ENCODE data around the gene PPP2R5C. TPM values are rescaled to one million over a fixed set of nuclear protein-coding genes. Genes with fewer than 3 reads are reported as not detected.

The PPP2R5C gene
- total RNA-seq, 1 experiment from 2014 or later, result 96.1 TPM

DNA sequence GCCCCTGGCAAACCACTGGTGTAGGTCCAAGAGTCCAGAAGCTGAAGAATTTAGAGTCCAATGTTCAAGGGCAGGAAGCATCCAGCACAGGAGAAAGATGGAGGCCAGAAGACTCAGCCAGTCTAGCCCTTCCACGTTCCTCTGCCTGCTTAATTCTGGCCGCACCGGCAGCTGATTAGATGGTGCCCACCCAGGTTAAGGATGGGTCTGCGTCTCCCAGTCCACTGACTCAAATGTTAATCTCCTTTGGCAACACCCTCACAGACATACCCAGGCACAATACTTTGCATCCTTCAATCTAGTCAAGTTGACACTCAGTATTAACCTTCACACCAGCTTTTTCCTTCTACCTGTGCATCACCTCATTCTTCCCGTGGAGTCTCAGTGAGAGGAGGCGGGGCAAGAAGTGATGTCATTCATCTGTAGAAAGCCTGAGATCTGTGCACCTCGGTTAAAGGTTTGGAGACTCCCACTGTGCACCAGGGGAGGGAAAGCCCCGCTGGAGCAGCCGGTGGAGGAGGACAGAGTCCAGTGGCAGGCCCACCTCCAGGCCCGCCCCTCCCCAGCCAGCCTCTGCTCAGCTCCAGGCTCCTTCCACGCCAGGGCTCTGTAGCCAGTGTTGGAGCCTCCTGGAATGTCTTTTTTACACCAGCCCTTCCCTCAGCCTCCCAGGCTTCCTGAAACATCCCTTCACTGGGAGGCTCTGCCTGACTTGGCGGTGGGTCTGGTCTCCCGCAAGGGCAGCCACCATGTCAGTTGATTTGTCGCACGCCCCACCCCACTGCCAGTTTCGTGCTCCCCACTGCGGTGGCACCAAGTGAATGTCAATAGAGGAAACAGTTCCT is 122.8 kb downstream of the PPP2R5C start:
- intact Hi-C loops (cut with micrococcal nuclease), result no loop called here
- Histone ChIP-seq H3K9me2 (replicated peaks; ENCODE audit: low read length) (no peaks in the 10 kb centered on the region), H3K36me3 (ENCODE audit: low read depth, low read length) (peaks cover 2% of the 10 kb centered on the region; the same call in 1 of the 2 replicates), H3K9ac (ENCODE audit: low read length) (no peak overlapping the region), H3K4me3 (ENCODE audit: low read length) (no peak overlapping the region), H3F3A (ENCODE audit: low read length, unreplicated experiment) (no peaks in the 10 kb centered on the region), H3K79me2 (ENCODE audit: low read length) (0 out of 2 replicates have a peak, but pooled peaks cover 8% of the 10 kb centered on the region), H3K27ac (ENCODE audit: low read length) (no peak overlapping the region), H2AFZ (ENCODE audit: low read length) (no peak overlapping the region), H3K4me1 (ENCODE audit: insufficient read depth, low read length) (no peaks in the 10 kb centered on the region), H4K20me1 (ENCODE audit: low read length) (no peaks in the 10 kb centered on the region), H3K9me3 (ENCODE audit: low read length) (no peaks in the 10 kb centered on the region), H3K27me3 (ENCODE audit: low read length) (no peaks in the 10 kb centered on the region), H3K4me2 (ENCODE audit: low read length) (no peak overlapping the region)
- POLR2A ChIA-PET (ENCODE audit: unreplicated experiment), result no interaction called here
- BruUV-seq (replicated peaks), result no TSS peak
- ATAC-seq (no peak), DNase-seq (no peak)
- TF ChIP-seq EZH2phosphoT487 (IDR thresholded peaks at IDR 0.05; ENCODE audit: borderline replicate concordance, low read length) (no peak), EZH2 (IDR thresholded peaks at IDR 0.05; ENCODE audit: low read length, unreplicated experiment) (no peak)
- TF ChIP-seq, protein P1, sequence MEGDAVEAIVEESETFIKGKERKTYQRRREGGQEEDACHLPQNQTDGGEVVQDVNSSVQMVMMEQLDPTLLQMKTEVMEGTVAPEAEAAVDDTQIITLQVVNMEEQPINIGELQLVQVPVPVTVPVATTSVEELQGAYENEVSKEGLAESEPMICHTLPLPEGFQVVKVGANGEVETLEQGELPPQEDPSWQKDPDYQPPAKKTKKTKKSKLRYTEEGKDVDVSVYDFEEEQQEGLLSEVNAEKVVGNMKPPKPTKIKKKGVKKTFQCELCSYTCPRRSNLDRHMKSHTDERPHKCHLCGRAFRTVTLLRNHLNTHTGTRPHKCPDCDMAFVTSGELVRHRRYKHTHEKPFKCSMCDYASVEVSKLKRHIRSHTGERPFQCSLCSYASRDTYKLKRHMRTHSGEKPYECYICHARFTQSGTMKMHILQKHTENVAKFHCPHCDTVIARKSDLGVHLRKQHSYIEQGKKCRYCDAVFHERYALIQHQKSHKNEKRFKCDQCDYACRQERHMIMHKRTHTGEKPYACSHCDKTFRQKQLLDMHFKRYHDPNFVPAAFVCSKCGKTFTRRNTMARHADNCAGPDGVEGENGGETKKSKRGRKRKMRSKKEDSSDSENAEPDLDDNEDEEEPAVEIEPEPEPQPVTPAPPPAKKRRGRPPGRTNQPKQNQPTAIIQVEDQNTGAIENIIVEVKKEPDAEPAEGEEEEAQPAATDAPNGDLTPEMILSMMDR (conservative IDR thresholded peaks at IDR 0.05; ENCODE audit: low read depth, low read length), result no peak
- CTCF ChIA-PET, result no interaction called here

DNA sequence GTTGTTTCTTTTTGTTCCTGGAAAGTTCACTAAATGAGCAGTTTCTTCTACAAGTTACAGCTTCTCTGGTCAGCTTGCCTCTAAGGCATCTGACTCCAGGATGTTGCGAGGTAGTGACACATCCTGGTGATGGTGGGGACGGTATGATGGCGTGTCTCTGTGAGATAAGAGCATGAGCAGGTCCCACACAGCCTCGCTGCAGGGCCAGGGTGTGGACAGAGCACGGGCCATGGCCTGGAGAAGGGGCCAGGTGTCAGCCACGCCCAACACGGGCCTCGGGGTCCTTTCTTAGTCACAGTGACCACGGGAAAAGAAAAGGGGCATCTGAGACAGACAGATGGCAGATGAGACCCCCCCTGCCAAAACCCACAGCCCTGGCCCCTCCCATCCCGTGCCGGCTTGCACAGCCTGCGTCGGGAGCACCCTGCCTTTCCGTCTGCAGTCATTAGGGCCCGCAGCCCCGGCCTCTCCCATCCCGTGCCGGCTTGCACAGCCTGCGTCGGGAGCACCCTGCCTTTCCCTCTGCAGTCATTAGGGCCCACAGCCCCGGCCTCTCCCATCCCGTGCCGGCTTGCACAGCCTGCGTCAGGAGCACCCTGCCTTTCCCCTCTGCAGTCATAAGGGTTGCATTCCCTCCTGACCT is 123.5 kb downstream of the PPP2R5C start:
- CTCF ChIA-PET, result no interaction called here
- Histone ChIP-seq H3K27ac (ENCODE audit: low read length) (no peak overlapping the region), H4K20me1 (ENCODE audit: low read length) (no peaks in the 10 kb centered on the region), H3K79me2 (ENCODE audit: low read length) (0 out of 2 replicates have a peak, but pooled peaks cover 6% of the 10 kb centered on the region), H3F3A (ENCODE audit: low read length, unreplicated experiment) (no peaks in the 10 kb centered on the region), H3K9me3 (ENCODE audit: low read length) (no peaks in the 10 kb centered on the region), H3K27me3 (ENCODE audit: low read length) (no peaks in the 10 kb centered on the region), H3K4me3 (ENCODE audit: low read length) (no peak overlapping the region), H2AFZ (ENCODE audit: low read length) (no peak overlapping the region), H3K36me3 (ENCODE audit: low read depth, low read length) (peaks cover 2% of the 10 kb centered on the region; the same call in 1 of the 2 replicates), H3K9me2 (replicated peaks; ENCODE audit: low read length) (no peaks in the 10 kb centered on the region), H3K4me1 (ENCODE audit: insufficient read depth, low read length) (no peaks in the 10 kb centered on the region), H3K4me2 (ENCODE audit: low read length) (no peak overlapping the region), H3K9ac (ENCODE audit: low read length) (no peak overlapping the region)
- no TSS peak for BruUV-seq (replicated peaks)
- no peak for TF ChIP-seq EZH2 (IDR thresholded peaks at IDR 0.05; ENCODE audit: low read length, unreplicated experiment)
- no peak for TF ChIP-seq EZH2phosphoT487 (IDR thresholded peaks at IDR 0.05; ENCODE audit: borderline replicate concordance, low read length)
- TF ChIP-seq, protein P1 (conservative IDR thresholded peaks at IDR 0.05; ENCODE audit: low read depth, low read length), result no peak
- POLR2A ChIA-PET (ENCODE audit: unreplicated experiment), result no interaction called here
- no peak for DNase-seq
- no peak for ATAC-seq
- intact Hi-C loops (cut with micrococcal nuclease), result no loop called here

DNA sequence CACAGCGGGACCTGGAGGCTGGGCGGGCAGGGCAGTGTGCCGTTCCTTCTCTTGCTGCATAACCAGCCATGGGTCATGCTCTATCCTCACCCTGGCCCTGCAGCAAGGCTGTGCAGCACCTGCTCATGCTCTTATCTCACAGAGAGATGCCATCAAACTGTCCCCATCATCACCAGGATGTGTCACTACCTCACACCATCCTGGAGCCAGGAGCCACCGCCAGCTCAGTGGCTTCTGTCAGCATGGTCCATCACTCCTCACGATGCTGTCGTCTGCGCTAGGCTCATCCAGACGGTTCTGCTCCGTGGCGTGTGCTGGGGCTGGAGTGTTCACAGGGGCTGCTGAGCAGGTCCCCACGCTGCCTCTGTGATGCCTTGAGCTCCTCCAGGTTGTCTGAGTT is 125.7 kb downstream of the PPP2R5C start:
- no peak for ATAC-seq

More for the DNA sequence above, 125.7 kb downstream of the PPP2R5C start:
- no peaks in the 10 kb centered on the region for H3K79me2 ChIP-seq (ENCODE audit: low read length)
- intact Hi-C loops (cut with micrococcal nuclease), result no loop called here
- no peaks in the 10 kb centered on the region for H3K4me1 ChIP-seq (ENCODE audit: insufficient read depth, low read length)
- BruUV-seq (replicated peaks), result no TSS peak
- TF ChIP-seq, protein P1 (conservative IDR thresholded peaks at IDR 0.05; ENCODE audit: low read depth, low read length), result no peak
- TF ChIP-seq EZH2 (IDR thresholded peaks at IDR 0.05; ENCODE audit: low read length, unreplicated experiment) (no peak), EZH2phosphoT487 (IDR thresholded peaks at IDR 0.05; ENCODE audit: borderline replicate concordance, low read length) (no peak)
- no peak for DNase-seq
- H3K27me3 ChIP-seq (ENCODE audit: low read length), result no peaks in the 10 kb centered on the region
- ChIA-PET CTCF (no interaction called here), POLR2A (ENCODE audit: unreplicated experiment) (no interaction called here)
- no peak overlapping the region for H3K4me3 ChIP-seq (ENCODE audit: low read length)
- H4K20me1 ChIP-seq (ENCODE audit: low read length), result no peaks in the 10 kb centered on the region
- no peaks in the 10 kb centered on the region for H3K9me3 ChIP-seq (ENCODE audit: low read length)
- H3K9ac ChIP-seq (ENCODE audit: low read length), result no peak overlapping the region
- peaks cover 2% of the 10 kb centered on the region; the same call in 1 of the 2 replicates for H3K36me3 ChIP-seq (ENCODE audit: low read depth, low read length)
- no peak overlapping the region for H3K4me2 ChIP-seq (ENCODE audit: low read length)
- H3K27ac ChIP-seq (ENCODE audit: low read length), result no peak overlapping the region
- H3F3A ChIP-seq (ENCODE audit: low read length, unreplicated experiment), result no peaks in the 10 kb centered on the region
- H3K9me2 ChIP-seq (replicated peaks; ENCODE audit: low read length), result no peaks in the 10 kb centered on the region
- H2AFZ ChIP-seq (ENCODE audit: low read length), result no peak overlapping the region
